GM12872 (cell line): ENCODE measurements around the gene PXDC1.
A peak's percentile ranks its signal among the peaks of the same experiment; 100 is the strongest.

Experiments used
- CTCF ChIP-seq: IDR thresholded peaks from 3 replicates; pipeline ENCODE4 v1.5.1; 2011; ENCODE audit warnings: low read depth, mild to moderate bottlenecking, low read length, moderate library complexity; ENCODE audit not compliant: insufficient read depth

PXDC1 gene

GRCh38 chr6:3755637-3756545 lies 4.4 kb upstream of the PXDC1 start:
- no peak for TF ChIP-seq CTCF

- no peak for TF ChIP-seq CTCF
These were observed 3.3 kb upstream of the PXDC1 start for GRCh38 chr6:3754776-3755175.

GRCh38 chr6:3753228-3753835 lies 1.8 kb upstream of the PXDC1 start:
- TF ChIP-seq CTCF: no peak

- TF ChIP-seq CTCF: no peak
These were observed 1.2 kb upstream of the PXDC1 start for GRCh38 chr6:3752531-3753227.

GRCh38 chr6:3751730-3752530 lies 417 bp upstream of the PXDC1 start:
- peak; percentile 39; the same call in 1 of the 3 replicates for TF ChIP-seq CTCF

- no peak for TF ChIP-seq CTCF
These were observed 1.0 kb downstream of the PXDC1 start for GRCh38 chr6:3750317-3751076.
